GM20000 (cell line): ENCODE results near the gene CDC73.
A peak's percentile ranks its signal among the peaks of the same experiment; 100 is the strongest.

Experiments
- DNase-seq: peaks from one replicate; pipeline ENCODE4 v3.0.0; 2012; ENCODE audit warnings: low spot score
- TF ChIP-seq, protein P1 (sequence below): IDR thresholded peaks from 2 replicates; pipeline ENCODE4 v1.5.1; 2012; ENCODE audit warnings: mild to moderate bottlenecking, control low read depth; ENCODE audit errors: extremely low read depth, missing control alignments

CDC73 gene

DNA sequence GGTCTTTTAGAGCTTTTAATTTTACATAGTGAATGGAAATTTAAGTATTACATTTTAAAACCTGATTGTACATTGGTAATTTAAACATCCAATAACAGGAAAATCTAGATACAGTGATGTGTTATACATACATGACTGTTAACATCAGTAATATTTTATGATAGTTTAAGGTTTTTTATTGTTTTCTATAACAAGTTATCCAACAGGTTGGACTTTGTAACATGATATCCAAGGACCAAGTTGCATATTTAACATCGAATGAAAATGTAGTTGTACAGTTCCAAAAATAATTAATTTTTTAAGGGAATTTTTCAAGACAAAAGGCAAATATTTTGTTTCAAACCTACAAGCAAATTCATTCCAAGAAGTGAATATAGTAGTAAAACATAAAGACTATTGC, 31.0 kb upstream of the CDC73 start:
- DNase-seq = no peak
- TF ChIP-seq, protein P1, sequence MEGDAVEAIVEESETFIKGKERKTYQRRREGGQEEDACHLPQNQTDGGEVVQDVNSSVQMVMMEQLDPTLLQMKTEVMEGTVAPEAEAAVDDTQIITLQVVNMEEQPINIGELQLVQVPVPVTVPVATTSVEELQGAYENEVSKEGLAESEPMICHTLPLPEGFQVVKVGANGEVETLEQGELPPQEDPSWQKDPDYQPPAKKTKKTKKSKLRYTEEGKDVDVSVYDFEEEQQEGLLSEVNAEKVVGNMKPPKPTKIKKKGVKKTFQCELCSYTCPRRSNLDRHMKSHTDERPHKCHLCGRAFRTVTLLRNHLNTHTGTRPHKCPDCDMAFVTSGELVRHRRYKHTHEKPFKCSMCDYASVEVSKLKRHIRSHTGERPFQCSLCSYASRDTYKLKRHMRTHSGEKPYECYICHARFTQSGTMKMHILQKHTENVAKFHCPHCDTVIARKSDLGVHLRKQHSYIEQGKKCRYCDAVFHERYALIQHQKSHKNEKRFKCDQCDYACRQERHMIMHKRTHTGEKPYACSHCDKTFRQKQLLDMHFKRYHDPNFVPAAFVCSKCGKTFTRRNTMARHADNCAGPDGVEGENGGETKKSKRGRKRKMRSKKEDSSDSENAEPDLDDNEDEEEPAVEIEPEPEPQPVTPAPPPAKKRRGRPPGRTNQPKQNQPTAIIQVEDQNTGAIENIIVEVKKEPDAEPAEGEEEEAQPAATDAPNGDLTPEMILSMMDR = no peak

DNA sequence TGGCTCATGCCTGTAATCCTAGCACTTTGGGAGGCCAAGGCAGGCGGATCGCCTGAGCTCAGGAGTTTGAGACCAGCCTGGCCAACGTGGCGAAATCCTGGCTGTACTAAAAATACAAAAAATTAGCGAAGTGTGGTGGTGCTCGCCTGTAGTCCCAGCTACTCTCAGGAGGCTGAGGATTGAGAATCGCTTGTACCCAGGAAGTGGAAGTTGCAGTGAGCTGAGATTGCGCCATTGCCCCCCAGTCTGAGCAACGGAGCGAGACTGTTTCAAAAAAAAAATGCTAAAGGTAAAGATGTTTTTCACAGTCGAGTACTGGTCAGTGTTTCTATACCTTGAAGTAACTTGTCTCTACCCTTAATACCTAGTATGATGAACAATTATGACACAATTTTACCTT, 27.7 kb upstream of the CDC73 start:
- TF ChIP-seq, protein P1 = no peak
- DNase-seq = no peak

DNA sequence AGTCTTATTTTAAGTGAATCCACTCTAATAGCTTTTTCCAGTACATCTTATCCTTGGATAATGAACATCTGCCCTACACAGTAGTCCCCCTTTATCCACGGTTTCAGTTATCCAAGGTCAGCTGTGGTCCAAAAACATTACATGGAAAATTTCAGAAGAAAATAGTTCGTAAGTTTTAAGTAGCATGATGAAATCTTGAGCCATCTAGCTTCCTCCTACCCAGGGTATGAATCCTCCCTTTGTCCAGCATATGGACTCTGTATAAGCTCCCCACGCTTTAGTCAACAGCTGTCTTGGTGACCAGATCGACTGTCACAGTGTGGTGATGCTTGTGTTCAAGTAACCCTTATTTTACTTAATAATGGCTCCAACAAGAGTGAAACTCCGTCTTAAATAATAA, 19.2 kb upstream of the CDC73 start:
- TF ChIP-seq, protein P1 = no peak
- no peak for DNase-seq

DNA sequence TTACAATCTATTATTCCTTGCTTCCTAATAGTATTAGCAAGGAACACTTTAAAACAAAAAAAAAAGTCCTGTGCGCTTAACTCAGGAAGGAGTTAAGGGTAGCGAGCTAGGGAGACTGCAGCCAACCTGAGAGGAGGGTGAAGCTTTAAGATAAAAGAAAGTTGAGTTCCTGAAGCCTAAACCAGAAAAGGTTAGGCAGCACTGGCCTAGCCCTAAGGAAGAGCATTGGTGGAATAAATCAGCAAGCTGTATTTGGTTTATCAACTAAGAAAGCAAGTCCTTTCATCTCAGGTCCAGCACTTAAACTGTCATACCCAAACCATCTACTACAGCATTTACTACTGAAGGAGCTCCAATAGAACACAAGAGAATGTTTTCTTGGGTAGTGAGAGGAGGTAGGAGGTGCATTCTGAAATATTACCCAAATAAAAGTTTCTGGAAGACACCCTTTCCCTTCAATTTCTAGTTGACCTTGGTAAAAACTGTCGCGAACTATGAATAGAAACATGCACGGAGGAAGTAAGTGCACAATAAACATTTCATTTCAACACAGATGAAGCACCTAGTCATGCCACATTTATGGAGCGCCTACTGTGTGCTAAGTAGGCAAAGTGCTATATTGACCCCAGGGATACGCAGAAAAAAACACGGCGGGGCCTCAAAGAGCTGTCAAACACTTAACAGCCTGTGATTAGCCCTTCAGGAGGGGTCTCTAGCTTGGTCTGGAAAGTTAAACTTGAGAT, 17.9 kb upstream of the CDC73 start:
- DNase-seq = no peak

DNA sequence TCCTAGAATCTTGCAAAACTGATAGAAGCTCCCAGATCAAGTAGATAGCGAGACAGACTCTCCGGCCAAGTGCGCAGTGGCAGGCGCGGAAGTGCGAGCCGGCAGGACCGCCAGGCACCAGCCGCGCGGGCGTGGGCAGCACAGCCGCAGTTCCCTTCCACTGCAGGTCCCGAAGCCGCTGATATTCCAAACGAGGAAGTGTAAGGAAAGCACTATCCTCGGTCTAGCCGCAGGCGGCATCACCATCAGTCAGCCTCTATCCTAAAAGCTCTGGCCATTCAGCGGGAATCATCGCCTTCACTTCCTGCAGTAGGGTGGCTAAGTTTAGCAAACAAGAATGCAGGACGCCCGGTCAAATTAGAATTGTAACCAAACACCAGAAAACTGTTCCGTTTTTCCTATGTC, 17.3 kb upstream of the CDC73 start:
- peak; percentile 50 for DNase-seq
- TF ChIP-seq, protein P1 = no peak

More for the DNA sequence above, 17.9 kb upstream of the CDC73 start:
- TF ChIP-seq, protein P1 = no peak

DNA sequence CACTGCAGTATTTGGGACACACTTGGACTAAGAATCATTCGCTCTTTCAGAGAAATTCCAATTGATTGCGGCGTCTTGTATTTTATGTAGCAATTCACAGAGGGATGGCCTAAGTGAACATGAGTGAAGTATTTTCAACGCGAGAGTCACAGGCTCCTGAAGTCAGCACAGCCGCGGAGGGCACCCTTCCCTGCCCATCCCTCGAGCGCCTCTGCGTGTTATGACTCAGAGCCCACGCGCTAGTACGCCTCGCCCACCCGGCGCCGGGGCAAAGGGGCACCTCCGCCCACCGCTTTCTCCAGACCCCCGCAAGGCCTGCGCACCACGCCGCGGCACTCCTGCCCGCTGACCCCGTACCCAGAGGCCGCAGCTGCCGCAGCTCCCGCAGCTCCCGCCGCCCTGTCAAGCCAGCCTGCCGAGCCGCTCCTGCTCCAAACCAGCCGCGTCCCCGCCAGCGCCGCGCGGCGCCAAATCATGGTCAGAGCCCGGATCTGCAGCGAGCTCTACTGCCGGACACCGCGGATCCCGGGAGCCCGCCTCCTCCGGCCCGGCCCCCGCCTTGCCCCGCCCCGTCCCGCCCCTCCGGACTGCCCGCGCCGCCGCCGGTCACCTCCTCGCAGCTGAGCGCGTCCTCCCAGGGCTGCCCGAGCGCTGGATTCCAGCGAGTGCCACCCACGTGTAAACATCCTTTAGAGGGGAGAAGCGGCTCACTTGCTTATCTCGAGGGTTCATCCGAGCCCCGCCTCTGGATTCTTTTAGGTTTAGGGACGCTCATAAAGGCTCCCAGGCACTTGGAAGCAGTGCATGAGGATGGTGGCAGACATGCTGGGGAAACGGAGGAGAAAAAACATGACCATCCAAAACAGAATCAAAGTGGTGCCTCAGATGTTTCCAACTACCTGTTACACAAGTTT, 16.7 kb upstream of the CDC73 start, which contains the start of gene GLRX2:
Gene GLRX2 (minus strand): TSS at position 508 of the 914 bp plus-strand sequence. CDS start 32 bp downstream, at position 476.
- peak; percentile 97 for DNase-seq
- TF ChIP-seq, protein P1 = no peak

DNA sequence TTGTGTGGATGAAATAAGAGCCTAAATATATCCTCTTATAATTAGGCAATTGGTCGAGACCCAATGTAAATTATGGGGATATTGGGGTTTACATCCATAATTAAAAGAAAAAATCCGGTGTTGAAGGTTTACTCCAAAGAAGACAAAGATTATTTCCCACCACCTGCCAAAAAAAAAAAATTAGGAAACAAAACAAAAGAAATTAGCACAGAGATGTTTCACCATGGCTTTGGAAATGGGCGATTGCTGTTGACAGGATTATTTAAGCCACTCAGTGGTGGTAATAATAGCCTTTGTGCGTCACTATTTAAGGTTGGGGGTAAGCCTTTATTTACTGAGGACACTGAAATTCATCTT, 16.0 kb upstream of the CDC73 start:
- DNase-seq = no peak
- TF ChIP-seq, protein P1 = no peak
